GM12878 (cell line): ENCODE measurements around the gene CAMK2A. TPM values are rescaled to one million over a fixed set of nuclear protein-coding genes. Genes with fewer than 3 reads are reported as not detected.

ENCODE experiments used
- ATAC-seq: fragments of 200-7000 bp; cut with Tn5 transposase; 3 replicates; pipeline ENCODE4 v1.9.1; 2020; ENCODE audit warnings: mild to moderate bottlenecking, moderate library complexity
- BruUV-seq: library from RNA; stranded (reverse); fragments of 400-500 nt; replicated peaks from 2 replicates; lab custom pipeline; 2021; lab: Mats Ljungman, UMichigan
- CTCF ChIA-PET: fragments of 300-600 bp; sonication (Branson Sonifier 250); formaldehyde crosslinking; extraction: SDS; loops from one replicate; lab custom pipeline; 2021; ENCODE audit warnings: inconsistent platforms; lab: Yijun Ruan, JAX
- POLR2A ChIA-PET: fragments of 350-600 bp; formaldehyde crosslinking; extraction: SDS; loops from one replicate; lab custom pipeline; 2021; ENCODE audit warnings: inconsistent platforms; lab: Charles Lee
- RAD21 ChIA-PET: fragments of 300-600 bp; sonication (Branson Sonifier 250); formaldehyde crosslinking; loops from one replicate; lab custom pipeline; 2023; ENCODE audit warnings: antibody characterized with exemption; ENCODE audit not compliant: unreplicated experiment; lab: Charles Lee
- SMC1A ChIA-PET: fragments of 300-600 bp; sonication (Branson Sonifier 250); formaldehyde crosslinking; loops from one replicate; lab custom pipeline; 2023; ENCODE audit not compliant: unreplicated experiment, uncharacterized antibody; lab: Charles Lee
- DNase-seq: peaks from one replicate; pipeline ENCODE4 v3.0.0-alpha.2; 2011; ENCODE audit warnings: low read depth, low spot score
- FAIRE-seq: peaks from 3 replicates; lab custom pipeline; 2011; peaks lifted over from hg19 to GRCh38; lab: Jason Lieb, UNC
- H2AFZ ChIP-seq: 2 replicates; pipeline ENCODE4 v1.6.0; 2011; ENCODE audit warnings: low read depth, low read length, control low read depth; ENCODE audit not compliant: control insufficient read depth
- H3K27ac ChIP-seq: 2 replicates; pipeline ENCODE4 v1.5.1; 2011; ENCODE audit warnings: control low read depth; ENCODE audit not compliant: control insufficient read depth, insufficient read depth
- H3K27me3 ChIP-seq, 2 experiments: replicated peaks in 1 of 2; 2 replicates each; pipeline versions ENCODE4 v1.6.0 to v1.6.1; 2011; ENCODE audit warnings: low read length in 1 of 2; ENCODE audit not compliant: control insufficient read depth in 2 of 2, insufficient read depth in 2 of 2
- H3K36me3 ChIP-seq, 2 experiments: 2 replicates each; pipeline ENCODE4 v1.5.1; 2011; ENCODE audit warnings: low read length in 1 of 2; ENCODE audit not compliant: control insufficient read depth in 2 of 2, insufficient read depth in 2 of 2
- H3K4me1 ChIP-seq: 2 replicates; pipeline ENCODE4 v1.6.1; 2011; ENCODE audit warnings: mild to moderate bottlenecking, low read length, moderate library complexity, mixed read lengths; ENCODE audit not compliant: control insufficient read depth, insufficient read depth
- H3K4me2 ChIP-seq: 2 replicates; pipeline ENCODE4 v1.6.0; 2011; ENCODE audit warnings: control low read depth; ENCODE audit not compliant: control insufficient read depth, insufficient read depth
- H3K4me3 ChIP-seq: fragments of 200-600 bp; sonication (generic); 2 replicates; pipeline ENCODE4 v1.5.1; 2016
- H3K79me2 ChIP-seq: 2 replicates; pipeline ENCODE4 v1.6.0; 2011; ENCODE audit warnings: low read length; ENCODE audit not compliant: control insufficient read depth, insufficient read depth
- H3K9ac ChIP-seq: 2 replicates; pipeline ENCODE4 v1.8.0; 2011; ENCODE audit warnings: low read length, control low read depth, mixed read lengths; ENCODE audit not compliant: control insufficient read depth, insufficient read depth
- H3K9me3 ChIP-seq: replicated peaks from 3 replicates; pipeline ENCODE4 v1.5.1; 2011; ENCODE audit warnings: mild to moderate bottlenecking, low read length; ENCODE audit not compliant: control insufficient read depth, insufficient read depth
- H4K20me1 ChIP-seq: 2 replicates; pipeline ENCODE4 v1.6.0; 2011; ENCODE audit not compliant: control insufficient read depth, insufficient read depth
- ASH2L ChIP-seq: fragments of 300-600, 200-600 bp; sonication (generic); IDR thresholded peaks from 2 replicates; pipeline ENCODE4 v1.6.1; 2017; ENCODE audit warnings: low read depth, mild to moderate bottlenecking, borderline replicate concordance
- ATF7 ChIP-seq: fragments of 450-650 bp; IDR thresholded peaks from 2 replicates; pipeline ENCODE4 v1.6.1; 2016; ENCODE audit warnings: low read depth, mild to moderate bottlenecking
- CTCF ChIP-seq, 3 experiments: IDR thresholded peaks in 2 of 3; conservative IDR thresholded peaks in 1 of 3; 2 replicates each; pipeline ENCODE4 v1.5.1; 2011; ENCODE audit warnings: low read depth in 3 of 3, low read length in 3 of 3, mild to moderate bottlenecking in 3 of 3, control low read depth in 2 of 3, moderate library complexity in 2 of 3, inconsistent platforms in 1 of 3, mixed read lengths in 1 of 3; ENCODE audit not compliant: control insufficient read depth in 2 of 3, insufficient read depth in 1 of 3; ENCODE audit errors: extremely low read depth in 1 of 3
- DPF2 ChIP-seq: fragments of 450-650 bp; IDR thresholded peaks from 2 replicates; pipeline ENCODE4 v1.6.1; 2017; ENCODE audit warnings: mild to moderate bottlenecking
- EGR1 ChIP-seq, 2 experiments: IDR thresholded peaks; 1 replicate in 1 of 2; 2 replicates in 1 of 2; pipeline ENCODE4 v1.6.1; 2011 to 2012; ENCODE audit warnings: low read depth in 2 of 2, low read length in 2 of 2, borderline replicate concordance in 1 of 2, mild to moderate bottlenecking in 1 of 2, moderate library complexity in 1 of 2
- ETV6 ChIP-seq, 2 experiments: fragments of 450-650 bp in 1 of 2; IDR thresholded peaks in 1 of 2; conservative IDR thresholded peaks in 1 of 2; 2 replicates each; pipeline ENCODE4 v1.6.1; 2014; ENCODE audit warnings: antibody characterized with exemption in 1 of 2, borderline replicate concordance in 1 of 2, low read depth in 1 of 2, mild to moderate bottlenecking in 1 of 2, moderate library complexity in 1 of 2
- IRF4 ChIP-seq: IDR thresholded peaks from 2 replicates; pipeline ENCODE4 v1.6.1; 2011; ENCODE audit warnings: low read depth, low read length
- MXI1 ChIP-seq: fragments of 150-350 bp; IDR thresholded peaks from 2 replicates; pipeline ENCODE4 v1.6.1; 2011; ENCODE audit warnings: low read depth, mild to moderate bottlenecking, inconsistent platforms, low read length, improper control_type of control experiment
- RAD21 ChIP-seq: IDR thresholded peaks from 2 replicates; pipeline ENCODE4 v1.6.1; 2011; ENCODE audit warnings: mild to moderate bottlenecking, low read depth, low read length, moderate library complexity; ENCODE audit not compliant: insufficient read depth
- SIX5 ChIP-seq: IDR thresholded peaks from 2 replicates; pipeline ENCODE4 v1.6.1; 2011; ENCODE audit warnings: mild to moderate bottlenecking, low read depth, low read length, moderate library complexity; ENCODE audit not compliant: severe bottlenecking
- SMC3 ChIP-seq: IDR thresholded peaks from 2 replicates; pipeline ENCODE4 v1.6.1; 2011; ENCODE audit warnings: low read length, improper control_type of control experiment, borderline replicate concordance
- TCF7 ChIP-seq: IDR thresholded peaks from 2 replicates; pipeline ENCODE4 v1.6.1; 2014; ENCODE audit warnings: antibody characterized with exemption, borderline replicate concordance
- ZZZ3 ChIP-seq: IDR thresholded peaks from 2 replicates; pipeline ENCODE4 v1.6.1; 2011; ENCODE audit warnings: low read depth; ENCODE audit not compliant: control insufficient read depth, insufficient read length
- WGBS: methylation state at CpG from one replicate; pipeline ENCODE4 v1.1.6; 2016; ENCODE audit warnings: low lambda C conversion rate; ENCODE audit not compliant: insufficient replicate concordance, insufficient coverage; ENCODE audit errors: missing lambda C conversion rate; 5-methylcytosine and 5-hydroxymethylcytosine counted together
- in situ Hi-C: fragments of 300-500 bp; cut with MboI; formaldehyde crosslinking; loops from 9 replicates; pipeline ENCODE4 v1.14.3; 2018; ENCODE audit warnings: mixed read lengths
- intact Hi-C: fragments of 100-400 bp; cut with micrococcal nuclease; formaldehyde crosslinking; loops from one replicate; pipeline ENCODE4 v1.14.2; 2022; ENCODE audit not compliant: unreplicated experiment
- polyA plus RNA-seq, 11 experiments: library from polyadenylated mRNA; depleted of rRNA in 4 of 11; unstranded in 6 of 11; stranded (reverse) in 5 of 11; fragments of >200 nt; fragmentation: Nextera tagmentation in 4 of 11; fragmentation: Illumina TruSeq in 1 of 11; extraction: Ambion mirVana in 4 of 11; extraction: Trizol in 1 of 11; gene quantifications; 1 replicate in 1 of 11; 2 replicates in 10 of 11; pipeline versions ENCODE4 v1.2.1 to v1.2.3, GENCODE V29; 2011 to 2016; ENCODE audit warnings: inconsistent platforms in 2 of 11, missing spikeins in 2 of 11, low read depth in 1 of 11
- total RNA-seq, 4 experiments: library from RNA; depleted of rRNA in 3 of 4; stranded (reverse); fragments of >200 nt in 3 of 4; fragmentation: Illumina TruSeq in 1 of 4; extraction: Trizol in 1 of 4; gene quantifications; 2 replicates each; pipeline versions ENCODE4 v1.2.1 to v1.2.3, GENCODE V29; 2013 to 2021

CAMK2A gene
- total and polyA plus RNA-seq, 10 of the 15 experiments (the other 5 are each of a cell fraction or from before 2014, with no cell fraction given): 0.11 TPM; not detected in 9

GRCh38 chr5:150272531-150272930, 17.0 kb downstream of the CAMK2A start:
- CTCF ChIA-PET: interaction anchor here (1.0 to 4.2 kb wide), 5 partner anchors 10 to 164 kb away, joined by 4 to 27 read pairs (median 5); no protein-coding TSS in a partner anchor
- no TSS peak for BruUV-seq

More at GRCh38 chr5:150272531-150272930, 17.0 kb downstream of the CAMK2A start:
- Histone ChIP-seq H2AFZ (no peak overlapping the region), H3K9ac (no peak overlapping the region), H4K20me1 (no peaks in the 10 kb centered on the region), H3K4me2 (no peak overlapping the region), H3K9me3 (no peaks in the 10 kb centered on the region), H3K36me3 (no peaks in the 10 kb centered on the region), H3K79me2 (no peaks in the 10 kb centered on the region), H3K27me3 (peaks cover 3 to 4% of the 10 kb centered on the region in 2 experiments; a peak in 3 of 4 replicates), H3K27ac (no peak overlapping the region), H3K4me1 (no peaks in the 10 kb centered on the region), H3K4me3 (no peak overlapping the region)
- intact Hi-C loops (loop anchor here (1.0 kb wide), 2 partner anchors 78 to 164 kb away; no protein-coding TSS in a partner anchor), in situ Hi-C loops (no loop called here)
- WGBS: 0% methylated on average over 3 of the region's 5 CpGs
- ChIA-PET RAD21 (interaction anchor here (0.7 to 2.5 kb wide), 5 partner anchors 36 to 184 kb away, joined by 3 to 14 read pairs (median 4); no protein-coding TSS in a partner anchor), POLR2A (interaction anchor here (0.7 kb wide), 1 partner anchor 128 kb away, joined by 4 read pairs; no protein-coding TSS in a partner anchor), SMC1A (interaction anchor here (1.0 to 1.5 kb wide), 3 partner anchors 68 to 79 kb away, joined by 5 to 7 read pairs (median 5); no protein-coding TSS in a partner anchor)
- TF ChIP-seq DPF2: no peak
- TF ChIP-seq RAD21: peak; percentile 69
- TF ChIP-seq CTCF (IDR thresholded peaks at IDR 0.05 in 2 of 3, conservative IDR thresholded peaks at IDR 0.05 in 1 of 3; ENCODE audit: control insufficient read depth in 2 of 3, extremely low read depth in 1 of 3, insufficient read depth in 1 of 3, low read depth in 3 of 3, low read length in 3 of 3): peak; percentile 36 to 50 (median 45); a peak in 4 of 6 replicates
- TF ChIP-seq MXI1: no peak
- TF ChIP-seq SMC3: peak; percentile 62
- TF ChIP-seq SIX5: no peak
- no peak for TF ChIP-seq ETV6 (conservative IDR thresholded peaks at IDR 0.05 in 1 of 2, IDR thresholded peaks at IDR 0.05 in 1 of 2; ENCODE audit: borderline replicate concordance in 1 of 2, low read depth in 1 of 2)
- no peak for TF ChIP-seq EGR1 (IDR thresholded peaks at IDR 0.05; ENCODE audit: borderline replicate concordance in 1 of 2, low read depth in 2 of 2, low read length in 2 of 2)
- TF ChIP-seq ASH2L: no peak
- no peak for TF ChIP-seq ATF7
- TF ChIP-seq IRF4: no peak
- no peak for TF ChIP-seq TCF7
- no peak for TF ChIP-seq ZZZ3
- DNase-seq: no peak
- ATAC-seq: peak; percentile 83
- FAIRE-seq: no peak
